Retinal pigment epithelial cell (primary cell): ENCODE results near the gene SPX.

Source experiments
- DNase-seq: peaks from one replicate; pipeline ENCODE4 v3.0.0-alpha.2; 2010; ENCODE audit warnings: low read depth
- H3K4me3 ChIP-seq: 2 replicates; pipeline ENCODE4 v1.5.1; 2011; ENCODE audit warnings: mild to moderate bottlenecking, low read length, control low read depth, moderate library complexity
- CTCF ChIP-seq: conservative IDR thresholded peaks from 2 replicates; pipeline ENCODE4 v1.5.1; 2011; ENCODE audit warnings: low read depth, low read length, control low read depth, inconsistent platforms

Gene SPX

GRCh38 chr12:21538061-21538653 lies 12.1 kb downstream of the SPX start:
- no peak overlapping the region for H3K4me3 ChIP-seq
- TF ChIP-seq CTCF: no peak
- DNase-seq: no peak

GRCh38 chr12:21539797-21540196 lies 13.7 kb downstream of the SPX start:
- H3K4me3 ChIP-seq: no peak overlapping the region
- DNase-seq: no peak
- no peak for TF ChIP-seq CTCF

GRCh38 chr12:21541773-21542172 lies 15.7 kb downstream of the SPX start:
- TF ChIP-seq CTCF: no peak
- H3K4me3 ChIP-seq: no peak overlapping the region
- DNase-seq: no peak

- no peak overlapping the region for H3K4me3 ChIP-seq
- no peak for TF ChIP-seq CTCF
- no peak for DNase-seq
Measured at GRCh38 chr12:21542403-21542802, 16.3 kb downstream of the SPX start.

GRCh38 chr12:21543151-21543550 lies 17.1 kb downstream of the SPX start:
- DNase-seq: no peak
- no peak for TF ChIP-seq CTCF
- no peak overlapping the region for H3K4me3 ChIP-seq

- no peak for DNase-seq
- TF ChIP-seq CTCF: no peak
- H3K4me3 ChIP-seq: no peak overlapping the region
Measured at GRCh38 chr12:21545557-21545956, 19.5 kb downstream of the SPX start.

- H3K4me3 ChIP-seq: no peak overlapping the region
- DNase-seq: no peak
- TF ChIP-seq CTCF: no peak
Measured at GRCh38 chr12:21546716-21547115, 20.6 kb downstream of the SPX start.
